AG04450 (cell line): ENCODE results near the gene LARP1. TPM values are rescaled to one million over a fixed set of nuclear protein-coding genes. Genes with fewer than 3 reads are reported as not detected.

Experiments used
- CTCF ChIA-PET: fragments of 300-600, 350-600 bp; formaldehyde crosslinking; extraction: SDS; loops from one replicate; lab custom pipeline; 2022; ENCODE audit warnings: antibody characterized with exemption, inconsistent platforms; lab: Charles Lee
- POLR2A ChIA-PET: fragments of 350-600 bp; formaldehyde crosslinking; extraction: SDS; loops from one replicate; lab custom pipeline; 2021; ENCODE audit warnings: antibody characterized with exemption, inconsistent platforms; lab: Yijun Ruan, JAX
- DNase-seq: peaks from one replicate; pipeline ENCODE4 v3.0.0-alpha.2; 2011; ENCODE audit warnings: low read depth, low spot score
- H3K27ac ChIP-seq: one replicate; pipeline ENCODE4 v1.5.1; 2012; ENCODE audit warnings: low read depth, low read length, control low read depth
- H3K27me3 ChIP-seq: one replicate; pipeline ENCODE4 v1.6.0; 2012; ENCODE audit warnings: low read length; ENCODE audit not compliant: control insufficient read depth, insufficient read depth
- H3K4me3 ChIP-seq: 2 replicates; pipeline ENCODE4 v1.5.1; 2011; ENCODE audit warnings: mild to moderate bottlenecking, low read depth, low read length, control low read depth
- H3K9me3 ChIP-seq: 2 replicates; pipeline ENCODE4 v1.5.1; 2012; ENCODE audit warnings: low read length; ENCODE audit not compliant: control insufficient read depth, insufficient read depth
- polyA plus RNA-seq: library from polyadenylated mRNA; depleted of rRNA; stranded (reverse); fragments of >200 nt; gene quantifications from 2 replicates; pipeline ENCODE4 v1.2.3, GENCODE V29; 2011
- TF ChIP-seq, protein P1 (sequence below): IDR thresholded peaks from 2 replicates; pipeline ENCODE4 v1.5.1; 2011; ENCODE audit warnings: low read depth, low read length, control low read depth, inconsistent platforms

Gene LARP1
- polyA plus RNA-seq, 1 experiment, result 54.9 TPM

DNA sequence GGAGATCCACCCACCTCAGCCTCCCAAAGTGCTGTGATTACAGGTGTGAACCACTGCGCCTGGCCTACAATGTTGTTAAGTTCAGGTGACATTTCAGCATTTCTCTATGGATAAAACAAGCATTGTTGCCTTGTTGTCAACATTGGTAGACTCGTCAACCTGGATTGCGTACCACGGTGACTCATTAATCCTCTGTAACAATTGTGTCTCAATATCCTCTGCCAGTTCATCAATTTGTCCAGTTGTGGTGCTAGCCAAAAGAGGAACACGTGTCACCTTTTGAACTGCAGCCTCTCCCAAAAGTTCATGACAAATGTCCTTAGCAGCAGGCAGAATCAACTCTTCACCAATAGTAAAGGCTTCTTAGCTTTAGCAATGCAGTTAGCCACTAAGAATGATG lies 46.3 kb upstream of the LARP1 start:
- CTCF ChIA-PET, result no interaction called here
- POLR2A ChIA-PET, result no interaction called here
- Histone ChIP-seq H3K4me3 (no peak overlapping the region), H3K27me3 (no peaks in the 10 kb centered on the region), H3K9me3 (no peaks in the 10 kb centered on the region), H3K27ac (no peak overlapping the region)
- no peak for DNase-seq
- TF ChIP-seq, protein P1, sequence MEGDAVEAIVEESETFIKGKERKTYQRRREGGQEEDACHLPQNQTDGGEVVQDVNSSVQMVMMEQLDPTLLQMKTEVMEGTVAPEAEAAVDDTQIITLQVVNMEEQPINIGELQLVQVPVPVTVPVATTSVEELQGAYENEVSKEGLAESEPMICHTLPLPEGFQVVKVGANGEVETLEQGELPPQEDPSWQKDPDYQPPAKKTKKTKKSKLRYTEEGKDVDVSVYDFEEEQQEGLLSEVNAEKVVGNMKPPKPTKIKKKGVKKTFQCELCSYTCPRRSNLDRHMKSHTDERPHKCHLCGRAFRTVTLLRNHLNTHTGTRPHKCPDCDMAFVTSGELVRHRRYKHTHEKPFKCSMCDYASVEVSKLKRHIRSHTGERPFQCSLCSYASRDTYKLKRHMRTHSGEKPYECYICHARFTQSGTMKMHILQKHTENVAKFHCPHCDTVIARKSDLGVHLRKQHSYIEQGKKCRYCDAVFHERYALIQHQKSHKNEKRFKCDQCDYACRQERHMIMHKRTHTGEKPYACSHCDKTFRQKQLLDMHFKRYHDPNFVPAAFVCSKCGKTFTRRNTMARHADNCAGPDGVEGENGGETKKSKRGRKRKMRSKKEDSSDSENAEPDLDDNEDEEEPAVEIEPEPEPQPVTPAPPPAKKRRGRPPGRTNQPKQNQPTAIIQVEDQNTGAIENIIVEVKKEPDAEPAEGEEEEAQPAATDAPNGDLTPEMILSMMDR, result no peak

DNA sequence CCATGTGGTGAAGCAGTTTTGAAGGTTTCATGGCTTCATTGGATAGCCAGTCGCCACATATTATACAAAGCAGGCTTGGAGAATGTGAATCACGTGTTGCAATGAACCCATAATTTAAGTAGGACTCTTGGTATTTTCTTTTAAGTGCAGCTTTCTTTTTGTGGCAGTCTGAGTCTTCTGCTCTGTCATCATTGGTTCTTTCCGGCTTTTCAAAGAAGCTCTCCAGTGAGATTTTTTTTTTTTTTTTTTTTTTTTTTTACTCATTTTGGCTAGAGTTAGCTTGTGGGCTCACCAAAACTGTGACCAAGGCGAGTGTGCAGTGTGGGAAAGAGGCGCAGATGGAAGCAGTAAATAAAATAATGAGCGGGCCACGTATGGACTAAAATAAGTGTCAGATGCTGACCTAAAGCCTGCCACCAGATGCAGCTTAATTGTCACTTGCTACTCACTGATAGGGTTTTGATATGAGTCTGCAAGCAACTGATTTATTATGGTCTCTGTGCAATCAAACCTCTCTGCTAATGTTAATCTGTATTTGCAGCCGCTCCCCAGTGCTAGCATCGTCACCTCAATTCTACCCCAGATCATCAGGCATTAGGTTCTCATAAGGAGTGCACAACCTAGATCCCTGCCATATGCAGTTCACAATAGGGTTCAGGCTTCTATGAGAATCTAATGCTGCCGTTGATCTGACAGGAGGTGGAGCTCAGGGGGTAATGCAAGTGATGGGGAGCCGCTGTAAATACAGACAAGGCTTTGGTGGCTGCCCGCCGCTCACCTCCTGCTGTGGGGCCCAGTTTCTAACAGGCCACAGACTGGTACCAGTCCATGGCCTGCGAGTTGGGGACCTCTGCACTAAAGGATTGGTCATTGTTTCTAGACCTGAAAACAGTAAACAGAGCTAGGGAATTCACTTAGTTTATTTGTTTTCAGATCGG lies 45.5 kb upstream of the LARP1 start:
- Histone ChIP-seq H3K9me3 (no peaks in the 10 kb centered on the region), H3K27me3 (no peaks in the 10 kb centered on the region), H3K27ac (no peak overlapping the region), H3K4me3 (no peak overlapping the region)
- TF ChIP-seq, protein P1, result no peak
- POLR2A ChIA-PET, result no interaction called here
- CTCF ChIA-PET, result no interaction called here
- DNase-seq, result no peak

DNA sequence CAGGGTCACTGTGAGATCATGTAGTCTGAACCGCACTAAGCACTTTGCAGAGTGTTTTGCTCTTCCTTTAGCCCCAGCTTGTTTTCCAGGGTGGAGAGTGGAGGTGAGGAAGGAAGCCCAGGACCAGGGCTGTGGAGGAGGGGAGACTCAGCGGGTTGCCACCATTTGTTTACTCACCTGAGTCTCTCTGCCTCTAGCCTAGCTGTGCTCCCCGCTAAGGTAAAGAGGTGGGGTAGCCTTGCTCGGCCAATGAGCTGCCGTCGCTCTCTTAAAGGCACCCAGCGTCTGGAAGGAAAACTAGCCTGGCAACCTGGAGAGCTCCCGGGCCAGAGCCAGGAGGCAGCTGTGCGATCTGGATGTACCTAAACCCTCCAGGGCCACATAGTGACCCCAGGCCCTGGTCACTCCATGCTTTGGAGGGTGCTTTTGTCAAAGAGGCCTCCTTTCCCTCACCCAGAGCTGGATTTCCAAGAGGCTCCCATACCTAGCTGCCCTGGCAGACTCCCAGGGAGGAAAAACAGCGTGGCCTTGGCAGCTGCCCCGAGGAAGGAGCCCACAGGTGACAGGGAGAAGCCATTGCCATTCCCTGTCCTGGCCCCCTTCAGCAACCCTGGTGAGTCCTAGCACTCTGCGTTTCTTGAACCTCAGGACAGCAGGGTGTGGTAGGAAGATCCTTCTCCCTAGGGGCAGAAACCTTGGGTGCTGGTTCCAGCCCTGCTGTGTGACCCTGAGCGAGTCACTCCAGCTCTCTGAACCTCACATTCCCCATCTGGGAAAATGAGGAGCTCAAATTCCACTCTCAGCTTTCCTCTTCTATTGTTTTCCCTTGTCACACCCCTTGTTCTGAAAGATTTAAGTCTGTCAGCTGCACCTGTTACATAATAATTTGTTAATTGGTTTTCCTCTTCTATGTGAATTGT lies 42.4 kb upstream of the LARP1 start:
- no peak overlapping the region for H3K4me3 ChIP-seq
- ChIA-PET POLR2A (interaction anchor here (0.5 to 0.6 kb wide), 2 partner anchors 52 to 130 kb away, joined by 3 to 4 read pairs; no protein-coding TSS in a partner anchor), CTCF (interaction anchor here (0.7 kb wide), 1 partner anchor 51 kb away, joined by 4 read pairs; no protein-coding TSS in a partner anchor)
- no peak for DNase-seq
- TF ChIP-seq, protein P1, result no peak
- no peaks in the 10 kb centered on the region for H3K27me3 ChIP-seq
- no peak overlapping the region for H3K27ac ChIP-seq
- no peaks in the 10 kb centered on the region for H3K9me3 ChIP-seq

DNA sequence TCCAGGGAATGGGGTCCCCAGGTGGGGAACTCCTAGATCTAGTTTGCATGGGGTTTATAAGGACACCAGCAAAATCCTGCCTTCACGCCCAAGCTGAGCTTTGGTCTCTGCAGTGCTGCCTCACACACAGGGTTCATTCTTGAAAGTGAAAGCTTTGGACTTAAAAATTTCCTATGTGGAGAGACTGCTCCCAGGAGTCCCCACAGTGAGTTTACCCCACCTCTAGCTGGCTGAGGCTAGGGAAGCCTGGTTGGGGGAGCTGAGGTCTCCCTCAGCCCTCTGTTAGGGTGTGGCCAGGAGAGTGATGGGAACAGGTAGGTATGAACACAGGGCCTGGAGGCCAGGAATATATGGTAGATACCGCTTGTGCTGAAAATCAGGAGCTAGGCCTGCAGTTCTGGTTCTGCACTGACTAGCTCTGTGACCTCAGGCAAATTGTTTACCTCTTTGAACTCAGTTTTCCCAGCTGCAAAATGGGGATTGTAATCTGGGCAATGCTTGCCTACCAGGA lies 41.5 kb upstream of the LARP1 start:
- DNase-seq, result no peak

More for the DNA sequence above, 41.5 kb upstream of the LARP1 start:
- H3K27me3 ChIP-seq, result no peaks in the 10 kb centered on the region
- H3K4me3 ChIP-seq, result no peak overlapping the region
- no peak overlapping the region for H3K27ac ChIP-seq
- ChIA-PET POLR2A (interaction anchor here (0.6 kb wide), 2 partner anchors 25 to 345 kb away, joined by 3 to 4 read pairs; no protein-coding TSS in a partner anchor), CTCF (interaction anchor here (0.6 kb wide), 1 partner anchor 61 kb away, joined by 7 read pairs; no protein-coding TSS in a partner anchor)
- TF ChIP-seq, protein P1, result no peak
- H3K9me3 ChIP-seq, result no peaks in the 10 kb centered on the region
